ENCODE measurements around the gene TMEM126A. TPM values are rescaled to one million over a fixed set of nuclear protein-coding genes. Genes with fewer than 3 reads are reported as not detected.
"Not testable (repeated sequence)": the region's sequence is repeated elsewhere in the genome, so short reads cannot be mapped to it uniquely, and the experiment has no call there.

The TMEM126A gene
- total RNA-seq, 2 donors from 2014 or later = 36.5 to 60.3 TPM

- no peak overlapping the region for H3K27ac Mint-ChIP-seq
- H3K36me3 Mint-ChIP-seq = peaks cover 6 to 11% of the 10 kb centered on the region in 2 donors
- ATAC-seq (no peak), DNase-seq (ENCODE audit: low spot score in 2 of 2) (no peak)
- H3K9me3 Mint-ChIP-seq = no peaks in the 10 kb centered on the region
Measured at GRCh38 chr11:85643191-85643614, 4.6 kb upstream of the TMEM126A start.

- Mint-ChIP-seq H3K9me3 (no peaks in the 10 kb centered on the region), H3K36me3 (peaks cover 6 to 16% of the 10 kb centered on the region in 2 donors), H3K27ac (peak overlapping the region; percentile 92 to 99)
- ATAC-seq = peak in 1 of 2 donors; percentile 7
- no peak for DNase-seq (ENCODE audit: low spot score in 2 of 2)
Measured at GRCh38 chr11:85647078-85647477, 689 bp upstream of the TMEM126A start.

GRCh38 chr11:85651118-85651517 lies 3.4 kb downstream of the TMEM126A start:
- DNase-seq (ENCODE audit: low spot score in 2 of 2) (no peak), ATAC-seq (no peak)
- Mint-ChIP-seq H3K27ac (peak overlapping the region in 1 of 2 donors; percentile 86), H3K9me3 (no peaks in the 10 kb centered on the region), H3K36me3 (peaks cover 6 to 16% of the 10 kb centered on the region in 2 donors)

- peaks cover 2 to 12% of the 10 kb centered on the region in 2 donors for H3K36me3 Mint-ChIP-seq
- ATAC-seq = no peak
- H3K27ac Mint-ChIP-seq = no peak overlapping the region
- DNase-seq (ENCODE audit: low spot score in 2 of 2) = no peak
- H3K9me3 Mint-ChIP-seq = no peaks in the 10 kb centered on the region
Measured at GRCh38 chr11:85652786-85653447, 5.2 kb downstream of the TMEM126A start.

GRCh38 chr11:85654343-85654742 lies 6.6 kb downstream of the TMEM126A start:
- H3K36me3 Mint-ChIP-seq = peaks cover 0 to 17% of the 10 kb centered on the region in 2 donors
- H3K9me3 Mint-ChIP-seq; ATAC-seq; DNase-seq (ENCODE audit: low spot score in 2 of 2); H3K27ac Mint-ChIP-seq: not testable (repeated sequence)

GRCh38 chr11:85656777-85657176 lies 9.0 kb downstream of the TMEM126A start:
- Mint-ChIP-seq H3K27ac (peak overlapping the region in 1 of 2 donors; percentile 38), H3K9me3 (no peaks in the 10 kb centered on the region), H3K36me3 (peaks cover 8 to 32% of the 10 kb centered on the region in 2 donors)
- no peak for DNase-seq (ENCODE audit: low spot score in 2 of 2)
- peak in 1 of 2 donors; percentile 76 for ATAC-seq

- Mint-ChIP-seq H3K27ac (peak overlapping the region in 1 of 2 donors; percentile 26), H3K36me3 (peaks cover 13 to 42% of the 10 kb centered on the region in 2 donors), H3K9me3 (no peaks in the 10 kb centered on the region)
- DNase-seq (ENCODE audit: low spot score in 2 of 2) (no peak), ATAC-seq (no peak)
Measured at GRCh38 chr11:85658180-85658579, 10.4 kb downstream of the TMEM126A start.

- no peak for DNase-seq (ENCODE audit: low spot score in 2 of 2)
- no peak overlapping the region for H3K27ac Mint-ChIP-seq
- H3K9me3 Mint-ChIP-seq = no peaks in the 10 kb centered on the region
Measured at GRCh38 chr11:85661972-85662664, 14.4 kb downstream of the TMEM126A start.

GRCh38 chr11:85663080-85663752 lies 15.4 kb downstream of the TMEM126A start:
- ATAC-seq = peak in 1 of 2 donors; percentile 4
- H3K27ac Mint-ChIP-seq = peak overlapping the region; percentile 97
- H3K9me3 Mint-ChIP-seq = no peaks in the 10 kb centered on the region
- DNase-seq (ENCODE audit: low spot score in 2 of 2) = no peak
- peaks cover 30 to 55% of the 10 kb centered on the region in 2 donors for H3K36me3 Mint-ChIP-seq

More at GRCh38 chr11:85661972-85662664, 14.4 kb downstream of the TMEM126A start:
- no peak for ATAC-seq
- peaks cover 30 to 55% of the 10 kb centered on the region in 2 donors for H3K36me3 Mint-ChIP-seq

- Mint-ChIP-seq H3K36me3 (peaks cover 30 to 51% of the 10 kb centered on the region in 2 donors), H3K9me3 (no peaks in the 10 kb centered on the region), H3K27ac (peak overlapping the region; percentile 97)
- DNase-seq (ENCODE audit: low spot score in 2 of 2) = peak; percentile 82 to 83
- ATAC-seq = peak; percentile 63 to 78
Measured at GRCh38 chr11:85663753-85664614, 16.2 kb downstream of the TMEM126A start.

- H3K9me3 Mint-ChIP-seq = no peaks in the 10 kb centered on the region
- ATAC-seq (peak; percentile 90 to 92), DNase-seq (ENCODE audit: low spot score in 2 of 2) (peak; percentile 96 to 98)
- H3K27ac Mint-ChIP-seq = peak within 1 kb of the TSS; percentile 97
- peaks cover 29 to 42% of the 10 kb centered on the region in 2 donors for H3K36me3 Mint-ChIP-seq
Measured at GRCh38 chr11:85664615-85665481, 17.1 kb downstream of the TMEM126A start, which contains the start of gene CREBZF. CREBZF (minus strand) TSS chr11:85665129; CDS start chr11:85664875, 254 bp downstream.

- ATAC-seq (no peak), DNase-seq (ENCODE audit: low spot score in 2 of 2) (no peak)
- peak overlapping the region in 1 of 2 donors; percentile 97 for H3K27ac Mint-ChIP-seq
- H3K36me3 Mint-ChIP-seq = peaks cover 22 to 33% of the 10 kb centered on the region in 2 donors
- no peaks in the 10 kb centered on the region for H3K9me3 Mint-ChIP-seq
Measured at GRCh38 chr11:85665733-85666132, 18.0 kb downstream of the TMEM126A start.

GRCh38 chr11:85666687-85667086 lies 18.9 kb downstream of the TMEM126A start:
- H3K27ac Mint-ChIP-seq = peak overlapping the region in 1 of 2 donors; percentile 97
- DNase-seq (ENCODE audit: low spot score in 2 of 2) = no peak

GRCh38 chr11:85668157-85668556 lies 20.4 kb downstream of the TMEM126A start:
- H3K27ac Mint-ChIP-seq = no peak overlapping the region

More at GRCh38 chr11:85666687-85667086, 18.9 kb downstream of the TMEM126A start:
- ATAC-seq = no peak
- Mint-ChIP-seq H3K36me3 (peaks cover 22 to 24% of the 10 kb centered on the region in 2 donors), H3K9me3 (no peaks in the 10 kb centered on the region)

More at GRCh38 chr11:85668157-85668556, 20.4 kb downstream of the TMEM126A start:
- peaks cover 0 to 3% of the 10 kb centered on the region in 2 donors for H3K9me3 Mint-ChIP-seq
- no peak for DNase-seq (ENCODE audit: low spot score in 2 of 2)
- ATAC-seq = no peak
- H3K36me3 Mint-ChIP-seq = peaks cover 14 to 17% of the 10 kb centered on the region in 2 donors

Measured in activated naive CD4-positive, alpha-beta T cell treated with anti-CD3 and anti-CD28 coated beads, Interleukin-2, amount 50 U/mL, for 72 hours (primary cell).